Body of pancreas (tissue), 4 donors: Measurements from ENCODE around the gene AHCTF1.

Experiments
- CTCF ChIP-seq, 7 experiments: fragments of 450-650 bp in 4 of 7; fragments of 200-600 bp in 3 of 7; sonication (generic) in 3 of 7; IDR thresholded peaks; one replicate each; pipeline ENCODE4 v1.5.1; 2016 to 2019; ENCODE audit warnings: antibody characterized with exemption in 7 of 7
- POLR2A ChIP-seq, 3 donors: fragments of 450-650 bp; IDR thresholded peaks; one replicate each; pipeline ENCODE4 v1.6.1; 2016; ENCODE audit warnings: antibody characterized with exemption in 3 of 3, mild to moderate bottlenecking in 2 of 3

- TF ChIP-seq CTCF (IDR thresholded peaks at IDR 0.05) (no peak), POLR2A (IDR thresholded peaks at IDR 0.05) (no peak)
Measured at GRCh38 chr1:246949956-246950355, 18.2 kb upstream of the AHCTF1 start.
